Esophagus mucosa (tissue), 1 donor: Measurements from ENCODE around the gene NBEAL2. TPM values are rescaled to one million over a fixed set of nuclear protein-coding genes. Genes with fewer than 3 reads are reported as not detected.

Experiments
- ATAC-seq: fragments of 200-7000 bp; cut with Tn5 transposase; one replicate; pipeline ENCODE4 v1.9.1; 2020
- total RNA-seq: library from RNA; stranded (reverse); gene quantifications from one replicate; pipeline ENCODE4 v1.2.4, GENCODE V29; 2023
- donor health status: DM: yes; HTN: yes; CAD: no.

Gene NBEAL2
- 117 TPM for total RNA-seq

GRCh38 chr3:46978985-46979944 is at the start of gene NBEAL2:
TSS of gene NBEAL2 (plus strand) at chr3:46979666. CDS start at chr3:46979862, 196 bp downstream.
- ATAC-seq: peak; percentile 78

DNA sequence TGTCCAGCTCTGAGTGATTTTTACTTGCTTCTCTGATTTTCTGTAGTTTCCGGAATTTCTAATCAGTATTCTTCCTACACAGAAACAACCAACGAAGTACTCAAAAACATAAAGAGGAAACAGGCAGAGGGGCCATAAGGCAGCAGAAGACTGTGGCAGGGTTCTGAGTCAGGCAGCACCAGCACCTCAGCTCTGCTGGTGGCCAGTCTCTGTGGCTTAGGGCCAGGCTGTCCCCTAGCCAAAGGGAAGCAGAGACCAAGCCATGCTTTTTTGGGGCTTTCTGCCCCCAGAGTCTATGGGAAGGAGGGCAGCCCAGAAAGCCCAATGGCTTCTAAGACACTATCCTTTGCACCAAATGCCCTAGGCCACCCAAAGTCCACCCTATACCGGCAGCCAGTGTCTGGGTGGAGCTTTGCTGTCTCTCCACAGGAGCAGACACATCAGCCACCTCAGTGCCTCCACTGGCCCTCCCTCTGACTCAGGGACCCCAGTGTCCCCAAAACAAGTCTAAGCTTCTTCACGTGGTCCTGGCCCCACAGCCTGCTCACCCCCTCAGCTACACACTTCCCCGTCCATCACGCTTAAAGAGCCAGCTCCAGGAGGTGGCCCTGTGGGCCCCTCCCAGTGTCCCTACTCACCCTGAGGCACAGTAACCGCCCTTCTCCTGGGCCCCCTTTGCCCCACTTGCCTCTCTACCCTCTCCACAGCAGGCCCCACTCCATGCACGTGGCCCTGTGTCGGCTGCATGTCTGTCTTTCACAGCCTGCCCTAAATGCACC is 49.1 kb upstream of the NBEAL2 start:
- no peak for ATAC-seq

GRCh38 chr3:46930945-46931403 is 48.5 kb upstream of the NBEAL2 start:
- ATAC-seq: no peak

GRCh38 chr3:46931631-46932331 is 47.7 kb upstream of the NBEAL2 start:
- peak; percentile 0 for ATAC-seq

DNA sequence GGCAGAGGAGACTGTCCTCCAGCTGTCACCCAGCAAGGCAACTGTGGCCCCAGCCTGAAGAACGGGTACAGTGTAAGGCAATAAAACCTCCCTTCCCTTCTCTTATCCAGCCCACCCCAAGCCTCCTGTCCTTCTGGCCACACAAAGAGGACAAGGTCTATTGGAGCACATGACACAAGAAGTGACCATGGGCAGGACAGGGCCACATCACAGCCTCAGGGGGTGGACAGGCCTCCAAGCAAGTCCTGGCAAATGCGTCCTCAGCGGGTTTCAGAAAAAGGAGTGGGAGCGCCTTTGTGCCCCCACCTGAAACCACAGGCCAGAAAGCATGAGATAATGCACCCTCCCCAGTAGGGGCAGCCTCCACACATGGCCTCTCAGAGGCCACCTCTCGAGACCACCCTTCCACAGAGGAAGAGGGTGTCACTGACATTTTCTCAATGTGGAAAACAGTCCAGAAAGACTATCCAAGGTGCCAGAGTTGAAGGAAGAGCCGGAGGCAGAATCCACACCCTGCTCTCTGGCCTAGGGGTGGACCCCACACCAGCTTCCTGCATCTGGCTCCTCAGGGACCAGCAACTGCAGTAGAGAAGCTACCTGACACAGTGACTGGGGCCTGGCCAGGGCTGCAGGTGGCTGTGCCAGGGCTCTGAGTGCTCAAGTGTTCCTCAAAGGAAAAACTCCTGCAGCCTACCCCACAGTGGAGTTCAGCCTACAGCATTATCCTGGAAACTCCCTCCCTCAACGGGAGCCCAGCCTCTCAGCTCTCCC is 46.8 kb upstream of the NBEAL2 start:
- no peak for ATAC-seq

GRCh38 chr3:46933261-46933660 is 46.2 kb upstream of the NBEAL2 start:
- ATAC-seq: no peak

GRCh38 chr3:46934072-46934471 is 45.4 kb upstream of the NBEAL2 start:
- no peak for ATAC-seq

DNA sequence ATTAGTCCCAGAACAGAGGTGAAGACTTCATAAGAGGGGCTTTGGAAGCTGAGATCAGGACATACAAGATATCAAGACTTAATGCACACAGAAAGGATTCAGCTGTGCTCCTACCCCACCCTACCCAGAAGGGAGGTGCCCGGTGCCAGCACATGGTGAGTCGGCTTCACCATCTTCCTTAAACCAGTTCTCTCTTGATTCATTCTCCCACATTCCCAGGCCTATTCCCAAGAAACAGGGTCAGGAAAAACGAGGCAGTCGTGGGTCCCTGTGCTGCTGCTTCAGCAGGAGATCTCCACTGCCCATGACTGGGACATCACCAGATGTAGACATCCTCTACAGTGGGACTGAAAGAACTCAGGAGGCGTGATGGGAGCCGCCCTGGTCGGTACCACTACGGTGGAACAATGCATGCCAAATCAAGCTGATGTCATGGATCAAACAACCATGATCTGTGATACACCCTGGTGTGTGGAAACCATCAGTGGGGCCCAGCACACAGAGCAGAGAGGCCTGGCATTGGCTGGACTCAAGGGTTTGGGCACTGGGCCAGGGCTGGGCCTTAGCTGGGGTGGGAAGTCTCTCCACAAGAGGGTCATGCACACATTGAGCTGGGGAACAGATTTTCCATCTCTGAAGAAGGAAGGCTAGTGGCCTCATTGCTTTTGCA is 44.8 kb upstream of the NBEAL2 start:
- peak; percentile 78 for ATAC-seq

DNA sequence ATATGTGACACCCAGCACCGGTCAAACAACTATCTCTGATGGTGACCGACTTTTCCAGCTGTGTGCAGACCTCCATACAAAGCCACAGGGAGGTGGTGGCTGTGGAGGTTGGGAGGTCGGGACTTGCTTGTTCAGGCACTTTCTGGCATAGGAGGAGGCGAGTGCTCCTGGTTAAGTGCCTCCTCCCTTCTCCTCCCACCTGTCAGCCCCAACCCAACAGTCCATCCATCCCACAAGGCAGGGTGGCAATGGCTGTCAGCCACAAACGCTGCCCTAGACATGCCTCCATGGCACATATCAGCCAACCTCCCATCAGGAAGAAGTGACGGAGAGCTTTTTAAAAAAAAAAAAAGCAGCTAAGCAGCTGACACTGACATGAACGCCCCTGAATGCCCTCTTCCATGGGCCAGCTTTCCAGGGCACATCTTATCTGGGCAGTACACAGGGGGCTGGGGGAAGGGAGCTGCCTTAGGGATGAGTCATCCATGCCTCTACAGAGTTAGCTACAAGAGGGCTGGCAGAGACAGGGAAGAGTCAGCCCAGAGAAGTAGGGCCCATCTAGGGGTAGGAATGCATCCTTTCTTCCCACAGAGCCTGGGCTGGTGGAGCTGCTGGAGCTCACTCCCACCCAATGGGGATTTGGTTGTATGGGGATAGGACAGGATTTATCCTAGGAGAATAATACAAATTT is 44.2 kb upstream of the NBEAL2 start:
- peak; percentile 76 for ATAC-seq

GRCh38 chr3:46935989-46936558 is 43.4 kb upstream of the NBEAL2 start:
- no peak for ATAC-seq

DNA sequence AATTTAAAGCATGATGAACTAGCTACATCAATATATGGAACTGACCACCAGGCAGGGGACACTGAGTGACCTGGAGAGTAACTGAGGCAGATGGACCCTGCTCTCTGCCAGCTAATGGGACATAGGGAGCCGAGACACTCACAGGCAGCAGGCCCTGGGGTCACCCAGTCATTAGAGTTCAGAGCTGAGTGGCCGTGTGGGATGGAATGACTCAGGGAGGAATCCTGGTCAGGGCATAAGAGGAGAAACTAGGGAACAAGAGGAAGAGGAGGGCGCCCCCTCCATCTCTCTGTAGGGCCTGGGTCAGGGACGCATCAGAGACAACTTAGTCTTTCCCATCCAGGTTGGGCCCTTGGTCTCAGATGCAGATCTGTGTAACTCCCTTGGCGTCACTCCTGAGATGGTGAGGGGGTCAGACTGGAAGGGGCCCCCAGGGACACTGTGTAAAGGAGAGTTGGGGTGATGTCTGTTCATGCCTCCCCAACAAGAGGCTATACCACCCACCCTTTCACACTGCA is 42.7 kb upstream of the NBEAL2 start:
- ATAC-seq: no peak

DNA sequence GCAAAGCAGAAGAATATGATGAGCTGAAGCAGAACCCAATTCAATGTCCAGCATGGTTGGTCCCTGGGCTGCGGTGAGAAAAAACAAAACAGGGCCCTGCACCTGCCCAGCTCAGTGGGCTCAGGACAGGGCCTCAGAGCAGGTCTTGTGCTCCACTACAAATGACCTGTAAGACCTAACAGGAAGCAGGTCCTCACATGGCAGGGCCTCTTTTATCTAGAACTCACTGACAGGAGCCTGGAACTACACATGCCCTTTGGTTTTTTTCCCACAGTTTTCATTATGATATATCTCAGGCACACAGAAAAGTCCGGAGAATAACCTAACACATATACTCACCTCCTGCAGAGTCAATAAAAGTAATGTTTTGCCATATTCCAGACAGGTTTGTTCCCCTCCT is 41.3 kb upstream of the NBEAL2 start:
- no peak for ATAC-seq

DNA sequence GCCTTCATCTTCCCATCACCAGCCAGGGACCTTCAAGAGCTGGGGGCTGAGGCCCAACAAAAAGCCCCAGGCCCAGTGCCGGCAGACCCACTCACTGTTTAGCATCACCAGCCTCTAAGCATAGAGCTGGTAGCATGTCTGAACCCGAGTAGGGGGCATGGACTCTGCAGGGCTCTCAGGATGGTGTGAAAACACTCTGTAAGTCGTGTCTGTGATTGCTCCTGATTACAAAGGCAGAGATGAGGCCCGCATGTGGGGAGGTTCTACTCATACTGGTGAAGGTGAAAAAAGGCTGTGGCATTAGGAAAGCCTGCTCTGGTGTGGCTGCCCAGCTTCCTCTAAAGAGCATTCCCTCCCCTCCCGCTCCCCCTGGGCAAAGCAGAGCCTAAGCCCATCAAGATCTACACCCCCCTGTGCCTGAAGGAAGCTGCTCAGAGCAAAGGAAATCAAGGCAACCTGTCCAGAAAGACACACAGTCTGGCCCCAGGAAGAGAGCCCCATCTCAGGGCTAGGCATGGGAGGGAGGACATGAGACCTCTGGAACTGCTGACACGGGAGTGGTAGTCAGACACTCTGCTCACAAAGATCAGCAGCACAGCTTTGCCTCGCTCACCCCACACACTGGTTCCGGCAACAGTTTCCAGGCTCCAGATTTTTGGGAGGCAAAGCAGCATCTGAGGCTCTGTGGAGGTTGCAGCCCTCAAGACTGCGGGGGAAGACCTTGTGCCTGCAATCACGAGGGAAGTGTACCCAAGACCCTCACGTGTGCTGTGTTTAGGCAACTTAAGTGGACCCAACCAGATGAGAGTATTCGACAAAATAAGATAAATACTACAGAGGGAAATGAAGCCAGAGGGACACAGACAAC is 39.7 kb upstream of the NBEAL2 start:
- ATAC-seq: no peak

DNA sequence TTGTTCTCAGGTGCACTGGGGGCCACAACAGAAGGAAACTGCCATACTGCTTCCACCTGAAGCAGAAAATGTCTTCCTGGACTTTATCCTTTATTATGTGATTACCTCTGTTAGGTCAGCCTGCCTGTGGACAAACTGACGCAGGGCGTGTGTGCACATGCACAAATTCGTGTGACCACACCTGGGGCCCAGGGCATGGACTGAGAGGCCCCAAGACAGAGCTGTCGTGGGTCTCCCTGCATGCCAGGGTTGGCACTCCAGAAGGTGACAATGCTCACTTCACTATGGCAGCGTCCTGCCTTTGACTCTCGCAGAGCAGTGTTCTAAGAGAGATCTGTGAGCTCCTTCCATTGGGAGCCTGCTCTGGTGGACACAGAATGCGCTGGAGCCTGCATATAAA is 37.4 kb upstream of the NBEAL2 start:
- ATAC-seq: no peak

DNA sequence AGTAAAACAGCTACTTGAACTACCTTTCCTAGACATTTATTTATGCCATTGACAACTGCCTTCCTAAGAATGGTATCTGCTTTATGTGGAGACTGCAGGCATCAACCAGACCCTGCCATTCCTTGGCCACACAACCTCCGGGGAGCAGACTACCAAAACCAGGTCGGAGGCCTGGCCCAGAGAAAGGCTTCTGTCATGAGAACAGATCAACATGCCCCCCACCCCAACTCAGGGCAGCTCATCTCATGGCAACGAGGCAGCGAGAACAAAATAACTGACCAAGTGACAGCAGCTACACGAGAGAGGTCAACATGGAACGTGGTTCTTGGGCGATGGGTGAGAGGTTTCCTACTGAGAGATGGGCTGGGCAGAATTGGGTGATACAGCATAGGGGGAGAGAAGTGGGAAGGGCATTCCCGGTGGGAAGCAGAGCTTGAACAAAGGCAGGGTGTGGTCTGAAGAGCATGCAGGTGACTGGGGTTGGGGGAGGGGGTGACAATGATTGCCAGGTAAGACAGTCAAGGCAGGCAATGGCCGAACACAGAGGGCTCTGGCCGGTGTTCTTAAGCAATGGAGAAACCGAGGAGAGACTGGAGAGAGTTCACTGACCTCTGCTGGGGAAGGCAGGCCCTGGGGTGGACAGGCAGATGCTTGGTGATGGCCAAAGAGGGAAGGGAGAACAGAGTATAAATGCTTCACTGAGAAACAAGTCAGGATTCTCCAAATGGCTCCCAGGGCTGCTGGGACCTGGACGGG is 36.8 kb upstream of the NBEAL2 start:
- ATAC-seq: no peak

- ATAC-seq: peak; percentile 2
Observed at GRCh38 chr3:46943237-46944187, 36.0 kb upstream of the NBEAL2 start.

DNA sequence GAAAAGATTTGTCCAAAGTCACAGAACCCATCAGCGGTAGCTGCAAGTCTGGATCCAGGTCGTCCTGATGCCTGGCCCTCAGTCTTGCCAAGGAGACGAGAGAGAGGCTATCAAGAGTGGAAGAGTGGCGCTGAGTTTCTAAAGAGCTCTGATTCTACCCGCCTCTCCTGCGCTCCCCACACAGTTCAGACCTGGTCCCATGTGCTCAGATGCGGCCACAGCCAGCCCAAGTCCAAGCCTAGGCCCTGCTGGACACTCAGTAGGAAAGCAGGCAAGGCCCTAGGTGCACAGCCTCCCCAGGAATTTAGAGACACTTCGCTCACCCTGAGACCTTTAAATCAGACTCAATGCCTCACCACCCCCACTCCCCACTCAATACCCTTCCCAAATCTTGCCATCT is 35.3 kb upstream of the NBEAL2 start:
- no peak for ATAC-seq
